Muscle of leg (tissue), 11 donors: Measurements from ENCODE around the gene AADACL4. TPM values are rescaled to one million over a fixed set of nuclear protein-coding genes. Genes with fewer than 3 reads are reported as not detected.

ENCODE experiments used
- DNase-seq: peaks from one replicate; pipeline ENCODE4 v3.0.0; 2013
- H3K27ac ChIP-seq: one replicate; pipeline ENCODE4 v1.5.1; 2013; ENCODE audit warnings: mild to moderate bottlenecking, low read length, control low read depth
- H3K27me3 ChIP-seq: one replicate; pipeline ENCODE4 v1.6.1; 2013; ENCODE audit warnings: low read length; ENCODE audit not compliant: control insufficient read depth, insufficient read depth
- H3K36me3 ChIP-seq: one replicate; pipeline ENCODE4 v1.6.1; 2013; ENCODE audit warnings: low read length; ENCODE audit not compliant: control insufficient read depth, insufficient read depth
- H3K4me1 ChIP-seq: one replicate; pipeline ENCODE4 v1.6.1; 2013; ENCODE audit warnings: low read length; ENCODE audit not compliant: control insufficient read depth, insufficient read depth
- H3K4me3 ChIP-seq: one replicate; pipeline ENCODE4 v1.5.1; 2013; ENCODE audit warnings: low read length, control low read depth
- H3K9me3 ChIP-seq: replicated peaks from 2 replicates; pipeline ENCODE4 v1.6.1; 2013; ENCODE audit warnings: low read depth, low read length; ENCODE audit not compliant: control insufficient read depth
- WGBS: methylation state at CpG from one replicate; pipeline ENCODE4 v1.1.5; 2013; ENCODE audit warnings: missing lambda C conversion rate; ENCODE audit not compliant: insufficient coverage; 5-methylcytosine and 5-hydroxymethylcytosine counted together
- polyA plus RNA-seq, 8 donors: library from polyadenylated mRNA; unstranded; fragments of 120-200 nt; gene quantifications; one replicate each; pipeline versions ENCODE4 v1.2.1 to v1.2.3, GENCODE V29; 2013; ENCODE audit warnings: inconsistent platforms in 1 of 8, low replicate concordance in 1 of 8; ENCODE audit not compliant: insufficient read length in 8 of 8, insufficient read depth in 1 of 8
- total RNA-seq: library from RNA; stranded (reverse); fragments of 120-200 nt; gene quantifications from one replicate; pipeline ENCODE4 v1.2.4, GENCODE V29; 2013

AADACL4 gene
- total and polyA plus RNA-seq, 9 donors = 0.04 to 0.12 TPM; not detected in 7

DNA sequence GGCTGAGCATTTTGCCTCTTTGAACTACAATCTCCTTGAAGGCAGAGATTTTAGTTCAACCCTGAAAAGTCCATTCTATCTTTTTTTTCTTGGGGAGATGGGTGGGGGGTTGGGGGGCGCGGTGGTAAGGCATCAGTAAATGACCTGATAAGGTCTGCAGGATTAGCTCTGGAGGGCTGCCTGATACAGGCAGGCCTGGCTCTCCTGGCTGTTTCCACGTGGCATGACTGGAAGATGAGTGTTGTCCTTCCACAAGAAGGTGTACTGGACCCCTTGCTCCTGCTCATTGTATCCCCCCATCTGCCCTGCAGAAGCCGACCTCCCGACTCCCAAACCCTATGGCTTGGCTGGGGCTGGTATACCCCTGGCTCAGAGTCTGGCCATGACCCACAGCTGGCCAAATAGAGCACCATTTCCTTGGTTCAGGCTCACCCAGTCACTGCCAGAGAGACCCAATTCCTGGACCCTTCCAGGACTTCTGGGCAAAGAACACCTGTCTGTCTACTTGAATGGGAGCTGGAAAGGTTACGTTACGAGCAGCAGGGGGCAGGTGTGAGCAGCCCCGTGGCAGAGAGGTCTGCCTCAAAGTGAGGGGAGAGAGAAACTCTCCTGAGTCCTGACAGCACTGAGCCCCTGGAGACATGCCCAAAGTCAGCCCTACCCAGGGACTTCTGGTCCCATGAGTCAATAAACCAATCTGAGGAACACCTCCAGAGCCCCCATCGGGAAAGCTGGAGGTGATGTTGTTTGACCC, 42.8 kb upstream of the AADACL4 start:
- Histone ChIP-seq H3K27ac (no peak overlapping the region), H3K36me3 (peaks cover 4% of the 10 kb centered on the region), H3K9me3 (no peaks in the 10 kb centered on the region), H3K4me1 (peaks cover 35% of the 10 kb centered on the region), H3K27me3 (peaks cover 2% of the 10 kb centered on the region), H3K4me3 (no peak overlapping the region)
- no peak for DNase-seq
- 75% methylated on average over 6 of the region's 9 CpGs for WGBS

DNA sequence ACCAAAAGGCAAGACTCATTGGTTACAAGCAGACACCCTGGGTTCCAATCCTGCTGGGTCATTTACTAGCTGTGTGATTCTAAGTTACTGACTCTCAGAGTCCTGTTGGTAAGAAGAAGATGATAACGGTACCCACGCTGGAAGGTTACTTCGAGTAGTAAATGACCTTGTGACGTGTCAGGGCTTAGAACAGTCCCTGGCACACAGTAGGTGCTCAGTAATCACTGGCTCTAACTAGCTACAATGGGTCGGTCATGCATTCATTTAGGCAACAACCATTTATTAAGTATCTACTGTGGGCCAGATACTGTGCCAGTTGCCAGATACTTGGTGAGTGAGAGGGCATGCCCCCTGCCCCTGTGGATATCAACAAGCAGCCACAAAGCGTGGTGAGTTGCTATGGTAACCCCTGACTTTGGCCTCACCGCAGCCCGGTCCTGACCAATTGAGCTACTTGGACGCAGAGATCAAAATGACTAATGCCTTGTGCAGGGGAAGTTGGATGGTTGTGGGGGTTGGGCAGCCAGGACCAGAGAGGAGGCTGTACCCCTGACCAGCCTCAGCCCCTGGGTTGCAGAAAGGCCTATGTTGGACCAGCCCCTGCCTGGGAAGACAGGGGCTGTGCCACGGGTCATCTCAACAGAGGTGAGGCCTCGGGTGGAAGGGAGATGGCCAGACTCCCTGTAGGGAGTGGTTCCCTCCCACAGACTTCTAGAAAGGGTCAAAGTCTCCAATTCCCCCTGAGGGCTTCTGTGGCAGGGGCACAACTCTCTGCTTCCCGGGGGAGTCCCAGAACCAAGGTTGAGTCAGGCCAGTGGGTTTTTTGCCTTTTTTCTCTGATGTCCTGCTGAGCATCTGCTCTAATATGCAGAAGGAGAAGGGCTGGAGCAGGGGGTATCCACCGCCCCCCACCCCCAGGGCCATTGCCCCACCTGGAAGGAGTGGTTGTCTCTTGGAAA, 41.9 kb upstream of the AADACL4 start:
- Histone ChIP-seq H3K4me3 (no peak overlapping the region), H3K27me3 (no peaks in the 10 kb centered on the region), H3K4me1 (peaks cover 26% of the 10 kb centered on the region), H3K9me3 (peaks cover under 1% of the 10 kb centered on the region), H3K36me3 (peaks cover 4% of the 10 kb centered on the region), H3K27ac (no peak overlapping the region)
- no peak for DNase-seq
- 74% methylated on average over 9 of the region's 13 CpGs for WGBS

DNA sequence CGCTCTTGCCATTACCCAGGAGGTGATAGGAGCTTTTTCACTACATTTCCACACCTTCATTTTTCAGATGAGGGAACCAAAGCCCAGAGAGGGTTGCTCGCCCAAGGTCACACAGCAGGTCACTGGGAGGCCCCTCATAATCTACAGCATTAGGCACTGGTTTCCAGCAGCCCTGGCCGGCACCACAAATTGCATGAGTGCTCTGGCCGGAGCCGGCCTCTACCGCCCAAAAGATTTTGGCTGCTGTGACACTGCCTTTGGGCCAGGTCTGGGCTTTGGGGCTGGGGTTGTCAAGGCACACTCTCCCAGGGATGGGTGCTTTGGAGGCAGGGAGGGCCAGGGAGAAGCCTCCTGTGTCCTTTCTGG, 41.2 kb upstream of the AADACL4 start:
- H3K4me3 ChIP-seq = no peak overlapping the region
- 75% methylated on average over 3 of the region's 6 CpGs for WGBS
- H3K9me3 ChIP-seq = peaks cover 3% of the 10 kb centered on the region
- no peaks in the 10 kb centered on the region for H3K27me3 ChIP-seq
- H3K27ac ChIP-seq = no peak overlapping the region
- DNase-seq = no peak
- peaks cover 26% of the 10 kb centered on the region for H3K4me1 ChIP-seq
- peaks cover 4% of the 10 kb centered on the region for H3K36me3 ChIP-seq

DNA sequence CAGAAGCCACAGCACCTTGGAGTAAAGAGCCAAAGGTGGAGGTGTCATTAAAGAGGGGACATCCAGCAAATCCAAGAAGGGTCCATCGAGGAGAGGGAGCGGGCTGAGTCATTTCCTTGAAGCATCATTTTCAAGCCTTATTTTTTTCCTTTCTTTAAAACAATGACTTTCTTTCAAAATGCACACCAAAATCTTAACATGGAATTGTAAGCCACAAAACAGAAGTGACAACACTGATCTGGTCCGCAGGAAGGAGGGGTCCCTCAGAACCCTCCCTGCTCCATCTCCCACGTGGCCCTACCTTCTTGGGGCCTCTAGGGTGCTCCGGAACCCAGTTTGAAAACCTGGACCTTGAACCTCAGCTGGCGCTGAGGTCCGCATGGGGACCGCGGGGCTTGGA, 40.7 kb upstream of the AADACL4 start:
- H3K9me3 ChIP-seq = peaks cover 3% of the 10 kb centered on the region
- no peak overlapping the region for H3K27ac ChIP-seq
- no peak overlapping the region for H3K4me3 ChIP-seq
- H3K36me3 ChIP-seq = peaks cover 5% of the 10 kb centered on the region
- WGBS = no CpG with 5 or more reads among the region's 9 CpGs
- peaks cover 22% of the 10 kb centered on the region for H3K4me1 ChIP-seq
- no peak for DNase-seq
- H3K27me3 ChIP-seq = no peaks in the 10 kb centered on the region

DNA sequence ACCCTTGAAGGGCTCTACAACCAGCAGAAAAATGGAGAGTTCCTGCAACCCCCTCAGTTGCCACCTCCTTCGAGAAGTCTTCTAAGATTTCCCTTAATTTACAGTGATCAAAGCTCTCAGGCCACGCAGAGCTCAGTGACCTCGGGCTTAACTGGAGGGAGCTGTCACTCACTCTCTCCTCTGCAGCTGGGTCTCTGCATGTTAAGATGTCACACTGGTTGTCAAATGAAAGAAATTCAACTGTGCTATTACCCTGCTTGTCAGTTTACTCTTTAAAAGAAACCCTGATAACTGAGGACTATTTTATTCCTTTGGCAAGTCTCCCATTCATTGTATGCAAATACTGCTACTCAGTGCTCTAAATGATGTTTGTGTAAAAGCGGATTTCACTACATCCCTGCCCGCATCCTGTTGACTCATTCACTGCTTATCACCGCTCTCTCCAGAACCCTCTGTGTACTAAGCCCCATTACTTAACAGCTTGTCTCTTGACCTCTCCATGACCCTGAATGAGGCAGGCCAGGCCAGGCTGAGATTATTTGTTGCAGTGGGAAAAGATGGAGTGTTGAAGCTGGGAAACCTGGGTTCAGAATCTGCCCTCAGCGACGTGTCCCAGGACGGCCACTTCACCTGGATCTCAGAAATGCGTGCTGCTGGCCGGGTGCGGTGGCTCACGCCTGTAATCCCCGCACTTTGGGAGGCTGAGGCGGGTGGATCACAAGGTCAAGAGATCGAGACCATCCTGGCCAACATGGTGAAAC, 39.6 kb upstream of the AADACL4 start:
- 47% methylated on average over 11 of the region's 16 CpGs for WGBS
- peak overlapping the region; percentile 25 for H3K27ac ChIP-seq
- peak; percentile 61 for DNase-seq
- H3K9me3 ChIP-seq = peaks cover 3% of the 10 kb centered on the region
- H3K27me3 ChIP-seq = no peaks in the 10 kb centered on the region
- peaks cover 12% of the 10 kb centered on the region for H3K36me3 ChIP-seq
- no peak overlapping the region for H3K4me3 ChIP-seq
- H3K4me1 ChIP-seq = peaks cover 17% of the 10 kb centered on the region

DNA sequence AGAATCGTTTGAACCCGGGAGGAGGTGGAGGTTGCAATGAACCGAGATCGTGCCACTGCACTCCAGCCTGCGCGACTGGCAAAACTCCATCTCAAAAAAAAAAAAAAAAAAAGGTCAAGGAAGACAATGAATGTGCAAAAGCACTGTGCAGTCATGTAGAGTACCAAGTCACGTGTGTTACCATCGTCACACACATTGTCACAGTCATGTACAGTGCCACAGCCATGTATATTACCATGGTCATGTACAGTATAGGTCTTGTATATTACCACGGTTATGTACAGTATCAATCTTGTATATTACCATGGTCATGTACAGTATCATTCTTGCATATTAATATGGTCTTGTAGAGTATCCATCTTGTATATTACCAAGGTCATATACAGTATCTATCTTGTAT, 38.9 kb upstream of the AADACL4 start:
- Histone ChIP-seq H3K36me3 (peaks cover 13% of the 10 kb centered on the region), H3K27ac (no peak overlapping the region), H3K27me3 (no peaks in the 10 kb centered on the region), H3K4me1 (peaks cover 14% of the 10 kb centered on the region), H3K4me3 (no peak overlapping the region), H3K9me3 (peaks cover 3% of the 10 kb centered on the region)
- no peak for DNase-seq
- 71% methylated on average over 4 of the region's 9 CpGs for WGBS

DNA sequence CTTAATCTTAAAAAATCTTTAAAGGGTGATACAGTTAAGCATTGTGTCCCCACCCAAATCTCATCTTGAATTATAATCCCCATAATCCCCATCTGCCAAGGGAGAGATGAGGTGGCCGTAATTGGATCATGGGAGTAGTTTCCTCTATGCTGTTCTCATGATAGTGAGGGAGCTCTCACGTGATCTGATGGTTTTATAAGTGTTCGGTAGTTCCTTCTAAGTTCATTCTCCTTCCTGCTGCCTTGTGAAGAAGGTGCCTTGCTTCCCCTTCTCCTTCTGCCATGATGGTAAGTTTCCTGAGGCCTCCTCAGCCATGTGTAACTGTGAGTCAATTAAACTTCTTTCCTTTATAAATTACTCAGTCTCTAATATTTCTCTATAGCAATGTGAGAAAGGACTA, 36.6 kb upstream of the AADACL4 start:
- Histone ChIP-seq H3K27ac (no peak overlapping the region), H3K36me3 (peaks cover 15% of the 10 kb centered on the region), H3K4me3 (no peak overlapping the region), H3K27me3 (no peaks in the 10 kb centered on the region), H3K4me1 (peaks cover 6% of the 10 kb centered on the region), H3K9me3 (peaks cover 3% of the 10 kb centered on the region)
- no CpG with 5 or more reads among the region's 3 CpGs for WGBS
- DNase-seq = no peak

DNA sequence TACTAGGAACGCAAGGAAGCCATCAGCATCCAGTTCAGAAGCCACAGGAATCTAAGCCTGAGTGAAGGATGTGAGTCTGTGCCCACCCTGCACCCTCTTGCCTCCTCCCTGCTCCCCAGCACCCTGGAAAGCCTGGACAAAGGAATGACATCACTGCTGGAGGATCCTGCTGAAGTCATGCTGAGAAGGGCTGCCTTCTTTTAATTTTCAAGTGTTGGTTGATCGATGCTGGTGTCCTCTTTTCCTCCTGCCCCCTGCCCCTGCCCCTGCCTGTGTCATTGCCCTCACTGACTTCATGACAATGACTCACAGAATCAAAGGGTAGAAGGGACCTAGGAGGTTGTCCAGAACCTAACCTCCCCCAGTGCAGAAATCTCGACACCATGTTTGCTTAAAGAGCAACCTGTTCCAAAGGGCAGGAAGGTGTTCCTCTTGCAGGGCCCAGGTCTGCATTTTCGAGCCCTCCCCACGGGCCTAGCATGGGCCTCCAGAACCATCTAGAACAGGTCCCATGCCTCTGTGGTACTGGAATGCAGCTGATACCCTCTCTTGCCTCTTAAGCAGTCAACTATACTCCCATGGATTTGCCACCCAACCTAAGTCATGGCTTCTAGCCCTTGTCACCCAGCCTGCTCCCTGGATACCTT, 35.5 kb upstream of the AADACL4 start:
- Histone ChIP-seq H3K36me3 (peaks cover 15% of the 10 kb centered on the region), H3K27ac (no peak overlapping the region), H3K4me3 (no peak overlapping the region), H3K4me1 (peaks cover 2% of the 10 kb centered on the region), H3K27me3 (no peaks in the 10 kb centered on the region), H3K9me3 (peaks cover 3% of the 10 kb centered on the region)
- WGBS = 79% methylated on average over 2 of the region's 5 CpGs
- no peak for DNase-seq

DNA sequence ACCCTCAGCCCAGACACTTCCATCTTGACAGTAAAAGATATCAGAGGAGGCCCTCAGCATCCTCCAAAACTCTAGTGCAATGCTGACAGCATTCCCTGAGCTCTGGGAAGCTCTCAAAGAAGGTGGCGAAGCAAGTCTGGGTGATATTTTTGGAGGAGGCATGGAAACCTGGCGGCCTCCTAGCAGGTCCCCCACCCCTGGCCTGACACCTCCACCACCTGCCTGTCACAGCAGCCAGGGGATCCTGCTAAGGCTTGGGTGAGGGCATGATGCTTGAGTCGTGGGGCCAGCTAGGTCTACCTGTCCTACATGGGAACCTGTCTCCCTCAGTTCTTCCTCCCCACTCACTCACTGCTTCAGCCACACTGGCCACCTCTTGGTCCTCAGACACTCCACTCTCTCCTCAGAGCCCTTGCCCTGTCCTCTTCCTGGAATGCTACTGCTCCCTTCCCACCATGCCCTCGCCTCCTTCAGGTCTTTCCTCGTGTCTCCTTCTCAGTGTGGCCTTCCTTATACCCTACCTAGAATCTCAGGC, 34.3 kb upstream of the AADACL4 start:
- Histone ChIP-seq H3K9me3 (peaks cover 3% of the 10 kb centered on the region), H3K27me3 (no peaks in the 10 kb centered on the region), H3K4me3 (no peak overlapping the region), H3K4me1 (peaks cover under 1% of the 10 kb centered on the region), H3K27ac (no peak overlapping the region), H3K36me3 (peaks cover 11% of the 10 kb centered on the region)
- 94% methylated on average over 2 of the region's 5 CpGs for WGBS
- DNase-seq = no peak
